Putamen (tissue), 1 donor: ENCODE measurements around the gene COL15A1.
A peak's percentile ranks its signal among the peaks of the same experiment; 100 is the strongest.

Experiments used
- DNase-seq: peaks from one replicate; pipeline ENCODE4 v3.0.0-alpha.2; 2016; ENCODE audit warnings: low spot score

COL15A1 gene

GRCh38 chr9:99015448-99015847 is 71.7 kb downstream of the COL15A1 start:
- DNase-seq: no peak

GRCh38 chr9:99015890-99016289 is 72.2 kb downstream of the COL15A1 start:
- no peak for DNase-seq

GRCh38 chr9:99016681-99017387 is 73.1 kb downstream of the COL15A1 start:
- DNase-seq: no peak

GRCh38 chr9:99018653-99019052 is 74.9 kb downstream of the COL15A1 start:
- DNase-seq: no peak

GRCh38 chr9:99019510-99020331 is 76.0 kb downstream of the COL15A1 start:
- peak; percentile 46 for DNase-seq

GRCh38 chr9:99020786-99021436 is 77.2 kb downstream of the COL15A1 start:
- DNase-seq: no peak

GRCh38 chr9:99021512-99021911 is 77.8 kb downstream of the COL15A1 start:
- no peak for DNase-seq

GRCh38 chr9:99023231-99023630 is 79.5 kb downstream of the COL15A1 start:
- DNase-seq: no peak

GRCh38 chr9:99023831-99024230 is 80.1 kb downstream of the COL15A1 start:
- no peak for DNase-seq

GRCh38 chr9:99024959-99025358 is 81.3 kb downstream of the COL15A1 start:
- DNase-seq: no peak

- no peak for DNase-seq
These were observed 82.0 kb downstream of the COL15A1 start for GRCh38 chr9:99025616-99026270.

GRCh38 chr9:99026271-99026955 is 82.7 kb downstream of the COL15A1 start:
- no peak for DNase-seq

GRCh38 chr9:99026956-99027298 is 83.2 kb downstream of the COL15A1 start:
- DNase-seq: peak; percentile 29

GRCh38 chr9:99027443-99027842 is 83.7 kb downstream of the COL15A1 start:
- peak; percentile 79 for DNase-seq

- no peak for DNase-seq
These were observed 85.5 kb downstream of the COL15A1 start for GRCh38 chr9:99029083-99029645.

GRCh38 chr9:99030092-99030511 is 86.4 kb downstream of the COL15A1 start:
- no peak for DNase-seq

- DNase-seq: no peak
These were observed 87.0 kb downstream of the COL15A1 start for GRCh38 chr9:99030610-99031109.

GRCh38 chr9:99031319-99031718 is 87.6 kb downstream of the COL15A1 start:
- DNase-seq: no peak

- no peak for DNase-seq
These were observed 88.3 kb downstream of the COL15A1 start for GRCh38 chr9:99031994-99032393.

- no peak for DNase-seq
These were observed 90.4 kb downstream of the COL15A1 start for GRCh38 chr9:99034149-99034548.

- DNase-seq: no peak
These were observed 91.6 kb downstream of the COL15A1 start for GRCh38 chr9:99035313-99035712.
